Effector memory CD8-positive, alpha-beta T cell (primary cell): Measurements from ENCODE around the gene NECAB3.

ENCODE experiments used
- ATAC-seq: fragments of 150-1000 bp; cut with Tn5 transposase; replicated peaks from 2 replicates; pipeline ENCODE4 v1.10.0; 2021; ENCODE audit warnings: mild to moderate bottlenecking, moderate library complexity
- DNase-seq, 3 experiments: peaks; one replicate each; pipeline ENCODE4 v3.0.0; 2021
- H3K27ac Mint-ChIP-seq, 2 donors: one replicate each; pipeline ENCODE4 v1.8.0; 2022; ENCODE audit warnings: mild to moderate bottlenecking in 2 of 2, mixed read lengths in 2 of 2, moderate library complexity in 2 of 2
- H3K27me3 Mint-ChIP-seq, 2 donors: one replicate each; pipeline ENCODE4 v1.8.0; 2022; ENCODE audit warnings: mixed read lengths in 2 of 2
- H3K36me3 Mint-ChIP-seq: one replicate; pipeline ENCODE4 v1.8.0; 2022; ENCODE audit warnings: mild to moderate bottlenecking, moderate library complexity, mixed read lengths; ENCODE audit not compliant: insufficient read depth
- H3K4me1 Mint-ChIP-seq, 2 donors: one replicate each; pipeline ENCODE4 v1.8.0; 2022; ENCODE audit warnings: low read depth in 2 of 2, mixed read lengths in 2 of 2
- H3K4me3 Mint-ChIP-seq, 2 donors: one replicate each; pipeline ENCODE4 v1.8.0; 2022; ENCODE audit warnings: mild to moderate bottlenecking in 2 of 2, mixed read lengths in 2 of 2, moderate library complexity in 2 of 2
- H3K9me3 Mint-ChIP-seq, 2 donors: one replicate each; pipeline ENCODE4 v1.8.0; 2022; ENCODE audit warnings: mixed read lengths in 2 of 2
- total RNA-seq, 9 experiments: gene quantifications; one replicate each; lab custom pipeline; 2026; lab: John Stamatoyannopoulos, UW

Gene NECAB3
- total RNA-seq, result 8.6 to 25.9 (median 13.3) reads per million in 9 experiments

DNA sequence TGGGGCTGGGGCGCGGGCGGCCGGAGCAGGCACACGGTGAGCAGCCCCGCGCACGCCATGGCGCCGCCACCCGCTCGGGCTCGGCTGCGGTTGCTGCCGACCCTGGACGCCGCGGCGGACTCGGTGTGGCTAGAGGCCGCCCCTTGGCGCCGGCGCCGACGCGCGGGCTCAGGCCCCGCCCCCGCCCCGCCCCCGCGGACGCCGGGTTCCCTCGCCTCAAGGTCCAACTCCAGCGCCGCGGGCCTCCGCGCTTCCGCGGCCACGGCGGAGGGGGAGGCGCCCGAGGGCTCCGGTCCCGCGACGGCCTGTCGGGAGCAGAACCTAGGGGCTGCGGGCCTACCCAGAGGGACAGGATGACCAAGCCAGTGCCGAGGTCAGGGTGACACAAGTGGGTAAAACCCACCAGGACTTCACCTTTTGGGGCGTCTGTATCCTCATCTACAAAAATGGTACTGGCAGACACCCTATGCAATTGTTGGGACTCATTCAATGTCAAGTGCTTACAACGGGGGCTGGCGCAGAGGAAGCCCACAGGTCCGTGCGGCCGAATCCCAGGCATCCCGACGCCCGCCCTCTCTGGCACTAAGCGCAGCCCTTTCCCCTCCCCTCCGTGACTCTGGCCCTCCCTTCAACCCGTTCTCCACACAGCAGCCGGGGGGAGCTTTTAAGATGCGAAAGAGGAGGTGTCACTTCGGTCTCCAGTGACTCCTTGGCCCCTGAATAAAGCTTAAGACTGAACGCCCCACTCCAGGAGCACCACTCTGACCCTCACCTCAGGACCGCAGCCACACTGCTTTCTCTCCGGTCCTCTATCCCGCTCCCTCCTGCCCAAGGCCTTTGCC, at the start of gene NECAB3:
Gene NECAB3, minus strand, starts transcription at position 135 of the 842 bp plus-strand sequence. Its CDS starts 76 bp downstream, at position 59.
- Mint-ChIP-seq H3K4me3 (peak within 1 kb of the TSS; percentile 88 to 90), H3K27ac (peak within 1 kb of the TSS; percentile 86 to 91), H3K27me3 (no peaks in the 10 kb centered on the region), H3K36me3 (peaks cover 4% of the 10 kb centered on the region), H3K9me3 (no peaks in the 10 kb centered on the region), H3K4me1 (peaks cover 28 to 31% of the 10 kb centered on the region in 2 donors)
- DNase-seq, result peak; percentile 40 to 52 (median 42)
- ATAC-seq, result peak; percentile 91

GRCh38 chr20:33721391-33722140, 47.3 kb upstream of the NECAB3 start:
- Mint-ChIP-seq H3K4me1 (peaks cover 17 to 18% of the 10 kb centered on the region in 2 donors), H3K36me3 (peaks cover 12% of the 10 kb centered on the region), H3K27me3 (no peaks in the 10 kb centered on the region), H3K27ac (peak overlapping the region; percentile 25 to 62), H3K4me3 (peak overlapping the region; percentile 71 to 74), H3K9me3 (no peaks in the 10 kb centered on the region)
- no peak for DNase-seq
- no peak for ATAC-seq

- H3K4me3 Mint-ChIP-seq, result peak within 1 kb of the TSS; percentile 71 to 74
- no peaks in the 10 kb centered on the region for H3K9me3 Mint-ChIP-seq
- H3K4me1 Mint-ChIP-seq, result peaks cover 18 to 21% of the 10 kb centered on the region in 2 donors
- peak within 1 kb of the TSS; percentile 62 to 81 for H3K27ac Mint-ChIP-seq
- DNase-seq (peak; percentile 82 to 87 (median 84)), ATAC-seq (peak; percentile 94)
- no peaks in the 10 kb centered on the region for H3K27me3 Mint-ChIP-seq
- H3K36me3 Mint-ChIP-seq, result peaks cover 16% of the 10 kb centered on the region
Measured at GRCh38 chr20:33719989-33720709, 45.9 kb upstream of the NECAB3 start, which contains the start of gene PXMP4. Gene PXMP4, minus strand, starts transcription at chr20:33720310. Its CDS starts 103 bp downstream, at chr20:33720207.

DNA sequence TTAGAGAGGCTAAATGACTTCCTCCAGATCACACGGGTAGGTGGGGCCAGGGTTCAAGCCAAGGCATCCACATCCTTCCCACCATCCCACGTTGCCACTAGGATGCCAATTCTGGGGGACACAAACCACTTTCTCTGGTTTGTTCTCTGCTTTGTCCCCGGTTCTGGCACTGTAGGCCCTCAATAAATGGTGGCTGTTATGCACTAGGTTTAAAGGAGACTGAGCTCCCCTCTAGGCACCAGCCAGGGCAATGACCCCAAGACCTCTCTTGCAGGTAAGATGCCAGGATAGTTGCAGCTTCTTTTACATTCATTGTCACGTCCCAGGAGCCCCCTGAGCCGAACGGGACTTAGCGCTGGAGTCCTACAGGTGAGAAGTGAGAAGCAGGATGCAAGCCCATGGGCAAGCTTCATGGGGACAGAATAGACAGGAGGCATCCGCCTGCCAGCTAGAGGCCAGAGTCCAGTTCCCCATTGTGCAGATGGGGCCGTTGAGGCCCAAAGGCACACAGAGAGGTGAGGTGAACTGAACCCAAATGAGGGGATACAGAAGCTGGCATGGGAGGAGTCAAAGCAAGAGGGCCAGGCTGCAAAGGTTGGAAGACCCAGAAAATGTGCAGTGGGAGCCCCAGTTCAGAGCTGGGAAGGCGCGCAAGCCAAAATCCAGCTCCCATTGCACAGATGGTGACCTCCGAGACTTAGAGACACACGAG, 45.2 kb upstream of the NECAB3 start:
- H3K9me3 Mint-ChIP-seq, result no peaks in the 10 kb centered on the region
- H3K4me3 Mint-ChIP-seq, result peak overlapping the region; percentile 71 to 74
- H3K4me1 Mint-ChIP-seq, result peaks cover 18 to 21% of the 10 kb centered on the region in 2 donors
- H3K36me3 Mint-ChIP-seq, result peaks cover 20% of the 10 kb centered on the region
- DNase-seq (peak in 1 of 3 experiments; percentile 5), ATAC-seq (no peak)
- peak overlapping the region; percentile 62 to 81 for H3K27ac Mint-ChIP-seq
- no peaks in the 10 kb centered on the region for H3K27me3 Mint-ChIP-seq

GRCh38 chr20:33716498-33716897, 42.3 kb upstream of the NECAB3 start:
- Mint-ChIP-seq H3K36me3 (peaks cover 39% of the 10 kb centered on the region), H3K4me1 (peaks cover 20 to 21% of the 10 kb centered on the region in 2 donors), H3K27me3 (no peaks in the 10 kb centered on the region), H3K9me3 (no peaks in the 10 kb centered on the region), H3K4me3 (no peak overlapping the region), H3K27ac (no peak overlapping the region)
- DNase-seq (no peak), ATAC-seq (no peak)

DNA sequence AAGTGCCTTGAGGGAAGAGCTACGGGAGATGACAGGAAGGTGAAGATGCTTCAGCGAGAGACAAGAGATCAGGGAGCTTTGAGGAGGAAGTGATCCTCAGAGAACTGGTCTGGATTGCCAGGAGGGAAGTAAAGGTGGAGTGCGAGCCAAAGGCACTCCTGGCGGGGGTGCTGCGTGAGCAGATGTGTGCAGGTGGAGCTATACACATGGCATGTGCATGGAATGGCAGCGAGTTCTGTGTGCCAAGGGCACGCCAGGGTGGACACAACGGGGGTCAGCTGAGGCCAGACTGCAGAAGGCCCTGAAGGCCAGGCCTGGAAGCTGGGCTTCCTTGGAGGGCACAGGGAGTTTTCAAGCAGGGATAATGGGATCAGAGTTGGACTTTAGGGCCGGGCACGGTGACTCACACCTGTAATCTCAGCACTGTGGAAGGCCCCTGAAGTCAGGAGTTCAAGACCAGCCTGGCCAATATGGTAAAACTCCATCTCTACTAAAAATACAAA, 39.7 kb upstream of the NECAB3 start:
- Mint-ChIP-seq H3K36me3 (peaks cover 34% of the 10 kb centered on the region), H3K27me3 (no peaks in the 10 kb centered on the region)
- no peak for ATAC-seq

DNA sequence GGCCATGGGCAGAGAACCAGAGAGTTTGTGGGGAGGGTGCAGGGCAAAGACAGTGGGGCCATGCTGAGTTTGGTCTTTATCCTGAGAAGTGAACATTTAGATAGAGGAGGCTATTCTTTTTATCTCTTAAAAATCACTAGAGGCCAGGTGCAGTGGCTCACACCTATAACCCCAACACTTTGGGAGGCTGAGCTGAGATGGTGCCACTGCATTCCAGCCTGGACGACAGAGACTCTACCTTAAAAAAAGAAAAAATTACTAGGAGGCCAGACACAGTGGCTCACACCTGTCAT, 37.2 kb upstream of the NECAB3 start:
- DNase-seq (no peak), ATAC-seq (no peak)
- H3K9me3 Mint-ChIP-seq, result no peaks in the 10 kb centered on the region
- peaks cover 3 to 6% of the 10 kb centered on the region in 2 donors for H3K4me1 Mint-ChIP-seq
- no peaks in the 10 kb centered on the region for H3K27me3 Mint-ChIP-seq
- H3K4me3 Mint-ChIP-seq, result no peak overlapping the region
- no peak overlapping the region for H3K27ac Mint-ChIP-seq
- H3K36me3 Mint-ChIP-seq, result peaks cover 47% of the 10 kb centered on the region

More for the DNA sequence above, 39.7 kb upstream of the NECAB3 start:
- Mint-ChIP-seq H3K27ac (no peak overlapping the region), H3K4me1 (peaks cover 5 to 10% of the 10 kb centered on the region in 2 donors), H3K9me3 (no peaks in the 10 kb centered on the region), H3K4me3 (no peak overlapping the region)
- DNase-seq, result no peak

GRCh38 chr20:33710681-33711445, 36.6 kb upstream of the NECAB3 start:
- H3K4me3 Mint-ChIP-seq, result no peak overlapping the region
- H3K9me3 Mint-ChIP-seq, result no peaks in the 10 kb centered on the region
- peaks cover 0 to 6% of the 10 kb centered on the region in 2 donors for H3K4me1 Mint-ChIP-seq
- DNase-seq (no peak), ATAC-seq (no peak)
- no peak overlapping the region for H3K27ac Mint-ChIP-seq
- peaks cover 46% of the 10 kb centered on the region for H3K36me3 Mint-ChIP-seq
- H3K27me3 Mint-ChIP-seq, result no peaks in the 10 kb centered on the region

DNA sequence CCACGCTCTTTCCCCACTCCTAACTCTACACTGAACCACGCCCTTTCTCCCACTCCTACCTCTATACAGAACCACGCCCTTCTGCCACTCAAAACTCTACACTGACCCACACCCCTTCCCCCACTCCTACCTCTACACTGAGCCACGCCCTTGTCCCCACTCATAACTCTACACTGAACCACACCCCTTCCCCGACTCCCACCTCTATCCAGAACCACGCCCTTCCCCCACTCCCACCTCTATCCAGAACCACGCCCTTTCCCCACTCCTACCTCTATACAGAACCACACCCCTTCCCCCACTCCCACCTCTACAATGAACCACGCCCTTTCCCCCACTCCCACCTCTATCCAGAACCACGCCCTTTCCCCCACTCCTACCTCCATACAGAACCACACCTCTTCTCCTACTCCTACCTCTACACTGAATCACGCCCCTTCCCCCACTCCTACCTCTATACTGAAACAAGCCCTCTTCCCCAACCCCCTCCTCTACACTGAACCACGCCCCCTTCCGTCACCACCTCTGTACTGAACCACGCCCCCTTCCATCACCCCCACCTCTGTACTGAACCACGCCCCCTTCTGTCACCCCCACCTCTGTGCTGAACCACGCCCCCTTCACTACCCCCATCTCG, 35.8 kb upstream of the NECAB3 start:
- H3K27me3 Mint-ChIP-seq, result no peaks in the 10 kb centered on the region
- H3K27ac Mint-ChIP-seq, result peak overlapping the region; percentile 35 to 70
- no peak for DNase-seq
- H3K4me3 Mint-ChIP-seq, result no peak overlapping the region
- H3K36me3 Mint-ChIP-seq, result peaks cover 43% of the 10 kb centered on the region
- no peaks in the 10 kb centered on the region for H3K9me3 Mint-ChIP-seq
- H3K4me1 Mint-ChIP-seq, result peaks cover 0 to 6% of the 10 kb centered on the region in 2 donors
- ATAC-seq, result no peak

GRCh38 chr20:33709398-33709797, 35.2 kb upstream of the NECAB3 start:
- Mint-ChIP-seq H3K4me1 (peaks cover 0 to 6% of the 10 kb centered on the region in 2 donors), H3K36me3 (peaks cover 38% of the 10 kb centered on the region), H3K4me3 (no peak overlapping the region), H3K27ac (no peak overlapping the region), H3K27me3 (no peaks in the 10 kb centered on the region), H3K9me3 (no peaks in the 10 kb centered on the region)
- ATAC-seq (no peak), DNase-seq (no peak)

DNA sequence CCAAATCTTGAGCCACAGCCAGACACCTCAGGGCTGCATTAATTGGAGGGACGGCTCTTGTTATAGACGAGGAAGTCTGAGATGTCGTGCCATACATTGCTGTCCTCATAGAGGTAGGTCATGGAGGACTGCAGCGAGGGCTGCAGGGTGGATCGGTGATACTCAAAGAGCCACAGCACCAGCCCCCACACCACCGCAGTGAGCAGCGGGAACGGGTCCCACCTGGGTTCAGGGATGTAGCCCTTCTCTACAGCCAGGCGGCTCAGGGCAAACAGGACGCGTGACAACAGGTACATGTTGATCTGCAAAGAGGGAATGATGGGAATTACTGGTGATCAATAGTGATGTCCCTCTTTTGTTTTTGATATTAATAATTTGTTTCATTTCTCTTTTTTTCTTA, 33.4 kb upstream of the NECAB3 start:
- peak overlapping the region in 1 of 2 donors; percentile 30 for H3K27ac Mint-ChIP-seq
- H3K36me3 Mint-ChIP-seq, result peaks cover 32% of the 10 kb centered on the region
- peaks cover 0 to 4% of the 10 kb centered on the region in 2 donors for H3K4me1 Mint-ChIP-seq
- H3K9me3 Mint-ChIP-seq, result no peaks in the 10 kb centered on the region
- ATAC-seq (no peak), DNase-seq (no peak)
- no peaks in the 10 kb centered on the region for H3K27me3 Mint-ChIP-seq
- no peak overlapping the region for H3K4me3 Mint-ChIP-seq
